Gastrocnemius medialis (tissue), 4 donors: Measurements from ENCODE around the gene GPATCH1.

Experiments used
- CTCF ChIP-seq, 5 experiments: fragments of 450-650 bp in 3 of 5; fragments of 200-600 bp in 2 of 5; sonication (generic) in 2 of 5; IDR thresholded peaks in 4 of 5; conservative IDR thresholded peaks in 1 of 5; 1 replicate in 4 of 5; 2 replicates in 1 of 5; pipeline ENCODE4 v1.5.1; 2016 to 2019; ENCODE audit warnings: antibody characterized with exemption in 5 of 5, mild to moderate bottlenecking in 3 of 5, moderate library complexity in 3 of 5
- POLR2A ChIP-seq, 2 donors: fragments of 450-650 bp; IDR thresholded peaks; one replicate each; pipeline ENCODE4 v1.6.1; 2017; ENCODE audit warnings: antibody characterized with exemption in 2 of 2, mild to moderate bottlenecking in 2 of 2, moderate library complexity in 2 of 2

GRCh38 chr19:33111587-33111986, 30.6 kb downstream of the GPATCH1 start:
- TF ChIP-seq CTCF (IDR thresholded peaks at IDR 0.05 in 4 of 5, conservative IDR thresholded peaks at IDR 0.05 in 1 of 5): no peak
- no peak for TF ChIP-seq POLR2A (IDR thresholded peaks at IDR 0.05)
